ENCODE measurements around the gene PTPRM.

GRCh38 chr18:7585276-7585670 lies 18.2 kb downstream of the PTPRM start:
- TF ChIP-seq CTCF (IDR thresholded peaks at IDR 0.05) = no peak
- TF ChIP-seq EZH2phosphoT487 (IDR thresholded peaks at IDR 0.05; ENCODE audit: borderline replicate concordance, low read depth) = no peak
- no peak for TF ChIP-seq TEAD4 (IDR thresholded peaks at IDR 0.05; ENCODE audit: borderline replicate concordance, insufficient read depth)
- TF ChIP-seq NFIC (IDR thresholded peaks at IDR 0.05; ENCODE audit: borderline replicate concordance) = no peak
- TF ChIP-seq EP300 (IDR thresholded peaks at IDR 0.05; ENCODE audit: borderline replicate concordance in 1 of 2, low read depth in 1 of 2, low read length in 1 of 2) = no peak
- no peak for TF ChIP-seq POLR2AphosphoS5 (IDR thresholded peaks at IDR 0.05; ENCODE audit: low read depth, low read length)
- no peak for TF ChIP-seq JUND (IDR thresholded peaks at IDR 0.05)
- TF ChIP-seq ZBTB33 (IDR thresholded peaks at IDR 0.05; ENCODE audit: borderline replicate concordance, low read depth) = no peak
- TF ChIP-seq RCOR1 (IDR thresholded peaks at IDR 0.05; ENCODE audit: low read length) = no peak
- no peak for TF ChIP-seq SIN3A (IDR thresholded peaks at IDR 0.05; ENCODE audit: borderline replicate concordance, low read depth, low read length)
- no peak for TF ChIP-seq TAF1 (IDR thresholded peaks at IDR 0.05; ENCODE audit: borderline replicate concordance, low read depth, low read length)
- no peak for TF ChIP-seq GATA2 (CRISPR knock-in tag; IDR thresholded peaks at IDR 0.05)
- TF ChIP-seq REST (IDR thresholded peaks at IDR 0.05; ENCODE audit: low read depth, low read length) = no peak
- no peak for TF ChIP-seq YY1 (IDR thresholded peaks at IDR 0.05; ENCODE audit: low read depth)
